ENCODE results near the gene PFN3.
"Not testable (repeated sequence)": the region's sequence is repeated elsewhere in the genome, so short reads cannot be mapped to it uniquely, and the experiment has no call there.

The PFN3 gene

DNA sequence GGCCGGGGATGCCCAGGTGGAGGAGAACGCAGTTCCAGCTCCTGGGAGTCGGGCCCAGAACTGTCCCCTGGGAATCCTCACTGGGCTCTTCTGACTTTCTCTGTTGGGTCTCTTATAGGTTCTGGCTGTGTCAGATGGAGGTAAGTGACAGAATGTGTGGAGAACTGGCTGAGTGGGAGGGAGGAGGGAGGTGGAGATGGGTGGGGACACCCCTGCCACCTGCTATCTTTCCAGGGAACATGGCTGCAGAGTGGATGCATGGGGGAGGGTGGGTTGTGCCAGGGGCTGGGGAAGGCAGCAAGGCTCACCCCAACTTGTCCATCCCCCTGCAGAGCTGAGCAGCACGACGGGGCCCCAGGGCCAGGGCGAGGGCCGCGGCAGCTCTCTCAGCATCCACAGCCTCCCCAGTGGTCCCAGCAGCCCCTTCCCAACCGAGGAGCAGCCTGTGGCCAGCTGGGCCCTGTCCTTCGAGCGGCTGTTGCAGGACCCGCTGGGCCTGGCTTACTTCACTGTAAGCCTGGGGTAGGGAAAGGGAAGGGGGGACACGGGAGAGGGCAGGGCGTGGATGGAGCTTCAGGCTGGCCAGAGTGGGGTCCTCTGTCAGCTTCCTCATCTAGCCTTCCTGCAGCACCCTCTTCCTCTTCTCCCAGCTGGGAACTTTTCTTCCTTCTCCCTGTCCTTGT, 34.5 kb downstream of the PFN3 start:
- no peak overlapping the region for H3K4me3 ChIP-seq (ENCODE audit: insufficient read depth, low read depth, low read length)
- H3K27me3 ChIP-seq (ENCODE audit: control insufficient read depth, insufficient read depth, low read length, poor library complexity, severe bottlenecking) = peaks cover 34% of the 10 kb centered on the region
- 58 to 63% methylated on average over 14 of the region's 14 CpGs for WGBS, 2 experiments
- no peaks in the 10 kb centered on the region for H3K36me3 ChIP-seq (ENCODE audit: control insufficient read depth, insufficient read depth, low read length)
- H3K9me3 ChIP-seq (ENCODE audit: control insufficient read depth, low read length) = no peaks in the 10 kb centered on the region
- H3K27ac ChIP-seq (ENCODE audit: insufficient read depth, low read depth, low read length, poor library complexity, severe bottlenecking) = no peak overlapping the region
- H3K4me1 ChIP-seq (ENCODE audit: control insufficient read depth, insufficient read depth, low read length) = peaks cover 28% of the 10 kb centered on the region

- Histone ChIP-seq H3K36me3 (ENCODE audit: control insufficient read depth, insufficient read depth, low read length) (no peaks in the 10 kb centered on the region), H3K27me3 (ENCODE audit: control insufficient read depth, insufficient read depth, low read length, poor library complexity, severe bottlenecking) (peaks cover 34% of the 10 kb centered on the region), H3K4me1 (ENCODE audit: control insufficient read depth, insufficient read depth, low read length) (peaks cover 28% of the 10 kb centered on the region), H3K27ac (ENCODE audit: insufficient read depth, low read depth, low read length, poor library complexity, severe bottlenecking) (no peak overlapping the region), H3K4me3 (ENCODE audit: insufficient read depth, low read depth, low read length) (no peak overlapping the region), H3K9me3 (ENCODE audit: control insufficient read depth, low read length) (no peaks in the 10 kb centered on the region)
- WGBS, 2 experiments = 85% methylated on average over 11 of the region's 11 CpGs
These were observed 36.1 kb downstream of the PFN3 start for GRCh38 chr5:177364159-177364962.

GRCh38 chr5:177363565-177363964, 36.9 kb downstream of the PFN3 start:
- H3K36me3 ChIP-seq (ENCODE audit: control insufficient read depth, insufficient read depth, low read length) = no peaks in the 10 kb centered on the region
- peak overlapping the region; percentile 38 for H3K4me3 ChIP-seq (ENCODE audit: insufficient read depth, low read depth, low read length)
- H3K9me3 ChIP-seq (ENCODE audit: control insufficient read depth, low read length) = no peaks in the 10 kb centered on the region
- H3K27me3 ChIP-seq (ENCODE audit: control insufficient read depth, insufficient read depth, low read length, poor library complexity, severe bottlenecking) = peaks cover 33% of the 10 kb centered on the region
- peaks cover 28% of the 10 kb centered on the region for H3K4me1 ChIP-seq (ENCODE audit: control insufficient read depth, insufficient read depth, low read length)
- WGBS, 2 experiments = 57 to 60% methylated on average over 9 of the region's 10 CpGs
- no peak overlapping the region for H3K27ac ChIP-seq (ENCODE audit: insufficient read depth, low read depth, low read length, poor library complexity, severe bottlenecking)

DNA sequence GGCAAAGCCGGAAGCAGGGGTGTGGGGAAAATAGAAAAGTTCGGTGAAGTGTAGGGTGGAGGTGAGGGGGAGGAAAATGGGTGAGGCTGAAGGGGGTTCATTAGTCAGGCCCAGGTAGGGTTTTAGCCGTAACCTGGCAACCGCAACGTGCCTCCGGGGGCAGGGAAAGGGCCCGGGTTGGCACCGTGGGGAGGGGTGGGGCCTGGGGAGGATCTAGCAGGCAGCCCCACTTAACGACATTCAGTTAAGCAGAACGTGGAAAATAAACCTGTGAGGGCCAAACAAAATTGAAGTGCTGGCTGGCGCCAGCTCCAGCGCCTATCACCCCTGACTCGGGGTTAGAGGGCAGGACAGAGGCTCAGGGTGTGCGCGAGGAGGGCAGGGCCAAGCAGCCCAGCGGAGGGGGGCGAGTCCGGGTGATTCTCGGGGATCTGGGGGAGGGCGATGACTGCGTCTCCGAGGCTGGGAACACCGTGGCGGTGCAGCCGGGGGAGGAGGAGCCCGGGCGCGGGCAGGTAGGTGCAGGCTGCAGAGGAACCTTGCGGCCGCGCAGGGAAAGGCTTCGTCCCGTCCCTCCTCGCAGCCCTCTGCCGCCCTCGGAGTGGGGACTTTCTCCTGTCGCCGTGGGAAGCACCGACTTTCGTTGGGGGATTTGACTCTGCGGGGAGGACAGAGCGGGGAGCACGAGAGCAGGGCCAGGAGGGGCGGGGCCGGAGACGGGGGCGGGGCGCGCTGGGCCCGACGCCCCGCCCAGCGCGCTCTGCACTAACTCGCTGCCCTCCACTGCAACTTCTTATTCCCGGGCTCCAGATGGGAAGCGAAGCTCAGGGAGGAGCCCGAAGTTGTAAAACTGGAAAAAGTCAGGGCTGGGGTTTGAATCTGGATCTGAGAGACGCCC, 37.6 kb downstream of the PFN3 start:
- WGBS, 2 experiments = 6 to 7% methylated on average over 59 of the region's 59 CpGs
- Histone ChIP-seq H3K4me3 (ENCODE audit: insufficient read depth, low read depth, low read length) (peak overlapping the region; percentile 38), H3K36me3 (ENCODE audit: control insufficient read depth, insufficient read depth, low read length) (no peaks in the 10 kb centered on the region), H3K4me1 (ENCODE audit: control insufficient read depth, insufficient read depth, low read length) (peaks cover 28% of the 10 kb centered on the region), H3K27ac (ENCODE audit: insufficient read depth, low read depth, low read length, poor library complexity, severe bottlenecking) (no peak overlapping the region), H3K9me3 (ENCODE audit: control insufficient read depth, low read length) (no peaks in the 10 kb centered on the region), H3K27me3 (ENCODE audit: control insufficient read depth, insufficient read depth, low read length, poor library complexity, severe bottlenecking) (peaks cover 26% of the 10 kb centered on the region)

- peaks cover 22% of the 10 kb centered on the region for H3K4me1 ChIP-seq (ENCODE audit: control insufficient read depth, insufficient read depth, low read length)
- 68 to 69% methylated on average over 8 of the region's 8 CpGs for WGBS, 2 experiments
- no peak overlapping the region for H3K27ac ChIP-seq (ENCODE audit: insufficient read depth, low read depth, low read length, poor library complexity, severe bottlenecking)
These were observed 38.2 kb downstream of the PFN3 start for GRCh38 chr5:177362292-177362609.

DNA sequence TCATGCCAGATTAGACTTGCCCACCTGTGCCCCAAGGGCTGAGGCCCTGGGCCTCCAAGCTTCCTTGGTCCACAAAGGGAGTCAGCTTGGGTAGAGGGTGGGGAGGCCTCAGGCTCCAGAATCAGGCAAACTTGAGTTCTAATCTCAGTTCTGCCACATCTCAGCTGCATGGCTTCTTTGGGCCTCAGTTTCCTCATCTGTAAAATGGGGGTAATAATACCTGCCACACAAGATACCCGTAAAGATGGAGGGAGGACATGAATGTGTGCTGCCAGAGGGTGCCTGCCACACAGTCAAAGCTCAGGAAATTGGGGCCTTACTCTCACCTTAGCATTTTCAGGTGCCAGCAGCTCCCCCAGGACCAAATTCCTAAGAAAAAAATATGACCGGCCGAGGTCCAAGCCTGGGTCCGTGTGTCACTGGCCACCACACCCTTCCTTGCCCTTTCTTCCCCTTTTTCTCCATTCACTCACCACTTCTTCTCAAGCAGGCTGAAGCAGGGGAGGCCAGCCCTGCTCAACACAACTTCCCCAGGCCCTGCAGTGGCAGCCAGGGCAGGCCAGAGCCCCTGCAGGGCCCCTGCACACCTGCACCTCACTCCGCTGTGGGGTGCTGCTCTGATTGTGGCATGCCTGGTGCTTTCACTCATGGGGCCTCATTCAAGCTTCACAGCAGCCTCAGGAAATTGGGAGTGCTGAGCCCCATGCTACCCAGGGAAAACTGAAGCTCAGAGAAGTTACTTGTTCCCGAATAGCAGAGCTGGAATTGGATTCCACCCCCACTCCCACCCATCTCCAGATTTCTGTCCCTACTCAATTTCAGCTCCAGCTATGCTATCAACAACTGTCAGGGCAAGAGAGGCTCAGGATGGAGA, 38.8 kb downstream of the PFN3 start:
- H3K4me1 ChIP-seq (ENCODE audit: control insufficient read depth, insufficient read depth, low read length) = peaks cover 22% of the 10 kb centered on the region

More at GRCh38 chr5:177362292-177362609, 38.2 kb downstream of the PFN3 start:
- no peak overlapping the region for H3K4me3 ChIP-seq (ENCODE audit: insufficient read depth, low read depth, low read length)
- H3K36me3 ChIP-seq (ENCODE audit: control insufficient read depth, insufficient read depth, low read length) = no peaks in the 10 kb centered on the region
- H3K27me3 ChIP-seq (ENCODE audit: control insufficient read depth, insufficient read depth, low read length, poor library complexity, severe bottlenecking) = peaks cover 20% of the 10 kb centered on the region
- H3K9me3 ChIP-seq (ENCODE audit: control insufficient read depth, low read length) = no peaks in the 10 kb centered on the region

DNA sequence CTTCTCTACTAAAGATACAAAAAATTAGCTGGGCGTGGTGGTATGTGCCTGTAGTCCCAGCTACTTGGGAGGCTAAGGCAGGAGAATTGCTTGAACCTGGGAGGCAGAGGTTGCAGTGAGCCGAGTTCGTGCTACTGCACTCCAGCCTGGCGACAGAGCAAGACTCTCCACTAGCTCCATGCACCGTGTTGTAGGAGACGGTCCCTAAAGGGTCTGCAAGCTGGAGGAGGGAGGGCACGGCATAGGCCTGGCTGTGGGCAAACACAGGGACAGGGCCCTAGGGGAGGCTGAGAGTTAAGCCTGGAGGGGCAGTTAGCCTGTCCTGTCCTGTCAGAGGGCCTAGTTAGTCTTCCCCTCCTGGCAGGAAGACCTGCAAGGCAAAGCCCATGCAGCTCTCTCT, 39.7 kb downstream of the PFN3 start:
- not testable (repeated sequence) for H3K36me3 ChIP-seq (ENCODE audit: control insufficient read depth, insufficient read depth, low read length); H3K27ac ChIP-seq (ENCODE audit: insufficient read depth, low read depth, low read length, poor library complexity, severe bottlenecking); H3K9me3 ChIP-seq (ENCODE audit: control insufficient read depth, low read length); H3K4me3 ChIP-seq (ENCODE audit: insufficient read depth, low read depth, low read length)
- 88 to 92% methylated on average over 7 of the region's 7 CpGs for WGBS, 2 experiments
- H3K27me3 ChIP-seq (ENCODE audit: control insufficient read depth, insufficient read depth, low read length, poor library complexity, severe bottlenecking) = peaks cover 20% of the 10 kb centered on the region
- peaks cover 14% of the 10 kb centered on the region for H3K4me1 ChIP-seq (ENCODE audit: control insufficient read depth, insufficient read depth, low read length)

More for the DNA sequence above, 38.8 kb downstream of the PFN3 start:
- no peak overlapping the region for H3K27ac ChIP-seq (ENCODE audit: insufficient read depth, low read depth, low read length, poor library complexity, severe bottlenecking)
- no peak overlapping the region for H3K4me3 ChIP-seq (ENCODE audit: insufficient read depth, low read depth, low read length)
- no peaks in the 10 kb centered on the region for H3K9me3 ChIP-seq (ENCODE audit: control insufficient read depth, low read length)
- 88 to 93% methylated on average over 6 of the region's 6 CpGs for WGBS, 2 experiments
- peaks cover 20% of the 10 kb centered on the region for H3K27me3 ChIP-seq (ENCODE audit: control insufficient read depth, insufficient read depth, low read length, poor library complexity, severe bottlenecking)
- H3K36me3 ChIP-seq (ENCODE audit: control insufficient read depth, insufficient read depth, low read length) = no peaks in the 10 kb centered on the region

DNA sequence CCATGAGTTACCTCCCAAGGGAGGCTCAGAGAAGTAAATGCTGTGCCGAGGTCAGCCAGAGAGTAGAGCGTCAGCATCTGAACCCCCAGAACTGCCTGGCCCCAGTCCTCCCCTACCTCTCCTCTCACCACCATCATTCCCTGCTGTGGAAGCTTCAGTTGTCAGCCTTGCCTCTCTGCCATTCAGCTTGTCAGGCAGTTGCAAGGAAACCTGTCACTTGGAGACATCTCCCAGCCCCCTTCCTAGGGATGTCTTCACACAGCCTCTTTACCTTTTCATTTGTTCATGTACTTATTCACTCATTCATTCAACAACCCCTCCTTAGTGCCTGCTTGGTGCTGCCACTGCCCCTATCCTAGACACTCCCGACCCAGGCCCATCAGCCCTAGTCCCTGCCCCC, 40.6 kb downstream of the PFN3 start:
- peaks cover 20% of the 10 kb centered on the region for H3K27me3 ChIP-seq (ENCODE audit: control insufficient read depth, insufficient read depth, low read length, poor library complexity, severe bottlenecking)
- no peaks in the 10 kb centered on the region for H3K9me3 ChIP-seq (ENCODE audit: control insufficient read depth, low read length)
- no peak overlapping the region for H3K4me3 ChIP-seq (ENCODE audit: insufficient read depth, low read depth, low read length)
- no peaks in the 10 kb centered on the region for H3K36me3 ChIP-seq (ENCODE audit: control insufficient read depth, insufficient read depth, low read length)
- 83 to 84% methylated on average over 3 of the region's 3 CpGs for WGBS, 2 experiments
- H3K27ac ChIP-seq (ENCODE audit: insufficient read depth, low read depth, low read length, poor library complexity, severe bottlenecking) = no peak overlapping the region
- H3K4me1 ChIP-seq (ENCODE audit: control insufficient read depth, insufficient read depth, low read length) = peaks cover 10% of the 10 kb centered on the region

- no peak overlapping the region for H3K4me3 ChIP-seq (ENCODE audit: insufficient read depth, low read depth, low read length)
- 88 to 90% methylated on average over 6 of the region's 6 CpGs for WGBS, 2 experiments
- H3K27ac ChIP-seq (ENCODE audit: insufficient read depth, low read depth, low read length, poor library complexity, severe bottlenecking) = no peak overlapping the region
- no peaks in the 10 kb centered on the region for H3K36me3 ChIP-seq (ENCODE audit: control insufficient read depth, insufficient read depth, low read length)
- peaks cover 16% of the 10 kb centered on the region for H3K27me3 ChIP-seq (ENCODE audit: control insufficient read depth, insufficient read depth, low read length, poor library complexity, severe bottlenecking)
- H3K9me3 ChIP-seq (ENCODE audit: control insufficient read depth, low read length) = no peaks in the 10 kb centered on the region
- peaks cover 10% of the 10 kb centered on the region for H3K4me1 ChIP-seq (ENCODE audit: control insufficient read depth, insufficient read depth, low read length)
These were observed 41.0 kb downstream of the PFN3 start for GRCh38 chr5:177359451-177359851.
